ENCODE data around the gene GRAMD4. TPM values are rescaled to one million over a fixed set of nuclear protein-coding genes. Genes with fewer than 3 reads are reported as not detected.

The GRAMD4 gene
- total and polyA plus RNA-seq, 12 donors: 29.3 to 143 (median 63.9) TPM

GRCh38 chr22:46584081-46584921 lies 35.9 kb upstream of the GRAMD4 start:
- 48 to 58% methylated on average over 43 of the region's 43 CpGs for WGBS, 2 donors
- intact Hi-C loops (cut with DNase I): no loop called here

GRCh38 chr22:46585340-46586122 lies 34.7 kb upstream of the GRAMD4 start:
- no peak for TF ChIP-seq CTCF (IDR thresholded peaks at IDR 0.05)
- WGBS, 2 donors: 93 to 94% methylated on average over 19 of the region's 19 CpGs
- intact Hi-C loops (cut with DNase I): loop anchor here in 1 of 10 donors (5.0 kb wide), 1 partner anchor 37 kb away; the partner anchor contains the start of gene GRAMD4
- Histone ChIP-seq H3K27me3 (no peaks in the 10 kb centered on the region), H3K36me3 (no peaks in the 10 kb centered on the region), H3K9me3 (no peaks in the 10 kb centered on the region), H3K4me1 (peaks cover 53 to 87% (median 68%) of the 10 kb centered on the region in 9 donors), H3K4me3 (no peak overlapping the region), H3K27ac (no peak overlapping the region)
- no peak for DNase-seq
- no peak for ATAC-seq

More at GRCh38 chr22:46584081-46584921, 35.9 kb upstream of the GRAMD4 start:
- ATAC-seq: no peak
- Histone ChIP-seq H3K4me3 (peak overlapping the region in 1 of 10 donors; percentile 3), H3K36me3 (no peaks in the 10 kb centered on the region), H3K27ac (peak overlapping the region in 4 of 10 donors; percentile 11 to 46 (median 16)), H3K9me3 (no peaks in the 10 kb centered on the region), H3K4me1 (peaks cover 54 to 88% (median 71%) of the 10 kb centered on the region in 9 donors), H3K27me3 (no peaks in the 10 kb centered on the region)
- TF ChIP-seq CTCF (IDR thresholded peaks at IDR 0.05): no peak
- no peak for DNase-seq

GRCh38 chr22:46586123-46586519 lies 34.1 kb upstream of the GRAMD4 start:
- no peak for DNase-seq
- Histone ChIP-seq H3K9me3 (no peaks in the 10 kb centered on the region), H3K36me3 (no peaks in the 10 kb centered on the region), H3K27ac (peak overlapping the region in 2 of 10 donors; percentile 78 to 81), H3K4me1 (peaks cover 52 to 88% (median 66%) of the 10 kb centered on the region in 9 donors), H3K4me3 (no peak overlapping the region), H3K27me3 (no peaks in the 10 kb centered on the region)
- intact Hi-C loops (cut with DNase I): loop anchor here in 1 of 10 donors (5.0 kb wide), 1 partner anchor 36 kb away; the partner anchor contains the start of gene GRAMD4
- 71 to 80% methylated on average over 12 of the region's 12 CpGs for WGBS, 2 donors
- ATAC-seq: no peak
- no peak for TF ChIP-seq CTCF (IDR thresholded peaks at IDR 0.05)

GRCh38 chr22:46586531-46587011 lies 33.6 kb upstream of the GRAMD4 start:
- Histone ChIP-seq H3K27me3 (no peaks in the 10 kb centered on the region), H3K27ac (peak overlapping the region in 3 of 10 donors; percentile 78 to 88 (median 81)), H3K4me3 (no peak overlapping the region), H3K36me3 (no peaks in the 10 kb centered on the region), H3K9me3 (no peaks in the 10 kb centered on the region), H3K4me1 (peaks cover 52 to 87% (median 66%) of the 10 kb centered on the region in 9 donors)
- intact Hi-C loops (cut with DNase I): loop anchor here in 1 of 10 donors (5.0 kb wide), 1 partner anchor 36 kb away; the partner anchor contains the start of gene GRAMD4
- WGBS, 2 donors: 85 to 86% methylated on average over 12 of the region's 12 CpGs
- no peak for TF ChIP-seq CTCF (IDR thresholded peaks at IDR 0.05)
- DNase-seq (no peak), ATAC-seq (no peak)
